Measurements from ENCODE around the gene TOMM20. TPM values are rescaled to one million over a fixed set of nuclear protein-coding genes. Genes with fewer than 3 reads are reported as not detected.

TOMM20 gene
- total and polyA plus RNA-seq, 9 of the 15 experiments (the other 6 are each of a cell fraction or from before 2014, with no cell fraction given), result 70.6 to 334 (median 159) TPM

GRCh38 chr1:235095938-235096562 lies 32.6 kb downstream of the TOMM20 start:
- Histone ChIP-seq H4K20me1 (replicated peaks; ENCODE audit: control insufficient read depth, insufficient read depth, low read length) (no peaks in the 10 kb centered on the region), H3K27me3 (ENCODE audit: control insufficient read depth in 2 of 2, insufficient read depth in 2 of 2, low read length in 2 of 2) (no peaks in the 10 kb centered on the region), H3K9ac (ENCODE audit: insufficient read depth in 1 of 2, low read depth in 2 of 2, low read length in 2 of 2) (no peak overlapping the region), H3K4me3 (no peak overlapping the region), H3K27ac (ENCODE audit: extremely low read depth, low read depth, low read length) (no peak overlapping the region), H3K9me1 (ENCODE audit: control insufficient read depth, insufficient read depth, low read length) (no peaks in the 10 kb centered on the region), H3K9me3 (replicated peaks; ENCODE audit: control insufficient read depth, insufficient read depth, low read depth, low read length) (0 out of 2 replicates have a peak, but pooled peaks cover 2% of the 10 kb centered on the region), H3K36me3 (ENCODE audit: control insufficient read depth, insufficient read depth, low read length) (no peaks in the 10 kb centered on the region), H3K4me2 (ENCODE audit: insufficient read depth, low read length) (no peak overlapping the region), H3K79me2 (ENCODE audit: control insufficient read depth, insufficient read depth, low read length) (no peaks in the 10 kb centered on the region), H3K4me1 (replicated peaks in 1 of 2; ENCODE audit: control insufficient read depth in 2 of 2, insufficient read depth in 2 of 2, low read length in 2 of 2) (peaks cover 4 to 13% of the 10 kb centered on the region in 2 experiments; a peak in 4 of 5 replicates), H2AFZ (ENCODE audit: low read depth, low read length) (no peak overlapping the region)
- intact Hi-C loops (cut with micrococcal nuclease), result no loop called here
- ATAC-seq, result no peak
- FAIRE-seq, result no peak
- in situ Hi-C loops (cut with MboI), result loop anchor here (10.0 kb wide), 4 partner anchors 319 to 971 kb away; no protein-coding TSS in a partner anchor
- TF ChIP-seq GTF3C2 (IDR thresholded peaks at IDR 0.05; ENCODE audit: borderline replicate concordance, extremely low read depth, insufficient read length), result no peak
- DNase-seq (ENCODE audit: extremely low read depth in 1 of 4, low spot score in 3 of 4), result no peak
- ChIA-PET CTCF (ENCODE audit: low intra/inter-chr PET ratio) (no interaction called here), POLR2A (interaction anchor here (0.6 to 1.0 kb wide), 6 partner anchors 8 to 1742 kb away, joined by 3 read pairs; no protein-coding TSS in a partner anchor)
- BruUV-seq (replicated peaks), result no TSS peak
- 39% methylated on average over 6 of the region's 6 CpGs for WGBS (ENCODE audit: insufficient coverage, low coverage, missing lambda C conversion rate)
